Measurements from ENCODE around the gene CSMD2. TPM values are rescaled to one million over a fixed set of nuclear protein-coding genes. Genes with fewer than 3 reads are reported as not detected.

The CSMD2 gene
- total RNA-seq, 1 experiment from 2014 or later: 0.22 TPM

- POLR2A ChIA-PET: no interaction called here
- peaks cover 86% of the 10 kb centered on the region for H3K27me3 ChIP-seq (ENCODE audit: insufficient read depth, low read length)
- TF ChIP-seq EZH2 (IDR thresholded peaks at IDR 0.05): no peak
- TF ChIP-seq CEBPB (IDR thresholded peaks at IDR 0.05; ENCODE audit: low read depth): no peak
- TF ChIP-seq ZNF274 (IDR thresholded peaks at IDR 0.05; ENCODE audit: low read depth, low read length): no peak
- no peak for TF ChIP-seq EZH2phosphoT487 (IDR thresholded peaks at IDR 0.05; ENCODE audit: borderline replicate concordance)
- no peak for TF ChIP-seq MAX (IDR thresholded peaks at IDR 0.05)
- TF ChIP-seq JUND (IDR thresholded peaks at IDR 0.05): no peak
- TF ChIP-seq ATF3 (IDR thresholded peaks at IDR 0.05): no peak
- TF ChIP-seq SIN3A (IDR thresholded peaks at IDR 0.05; ENCODE audit: low read depth): no peak
- H3K9me3 ChIP-seq (ENCODE audit: control insufficient read depth in 1 of 2, insufficient read depth in 1 of 2, low read depth in 1 of 2, low read length in 2 of 2): no peaks in the 10 kb centered on the region
- RAD21 ChIA-PET (ENCODE audit: low non-redundant PET in 1 of 2, low total read pairs in 2 of 2, uncharacterized antibody in 2 of 2, unreplicated experiment in 2 of 2): no interaction called here
- no peaks in the 10 kb centered on the region for H4K20me1 ChIP-seq (ENCODE audit: insufficient read depth)
- intact Hi-C loops (cut with micrococcal nuclease): no loop called here
- no peaks in the 10 kb centered on the region for H3K4me1 ChIP-seq (ENCODE audit: control insufficient read depth in 1 of 2, insufficient read depth in 2 of 2, low read length in 2 of 2)
- no peak for ATAC-seq
- H3K4me2 ChIP-seq (ENCODE audit: low read length): no peak overlapping the region
- DNase-seq (ENCODE audit: low read depth, low spot score): no peak
- H2AFZ ChIP-seq (ENCODE audit: low read depth, low read length, poor library complexity, severe bottlenecking): no peak overlapping the region
- H3K79me2 ChIP-seq (ENCODE audit: insufficient read depth, low read length): no peaks in the 10 kb centered on the region
- H3K9me2 ChIP-seq (ENCODE audit: insufficient read depth): no peaks in the 10 kb centered on the region
- no peak overlapping the region for H3K4me3 ChIP-seq (replicated peaks in 1 of 2; ENCODE audit: low read depth in 1 of 2, low read length in 2 of 2)
- CTCF ChIA-PET: no interaction called here
- no peak overlapping the region for H3K9ac ChIP-seq (ENCODE audit: low read length)
- H3K36me3 ChIP-seq (ENCODE audit: control insufficient read depth in 1 of 2, insufficient read depth in 2 of 2, low read length in 2 of 2): no peaks in the 10 kb centered on the region
- no TSS peak for BruUV-seq (replicated peaks)
- no peak overlapping the region for H3K27ac ChIP-seq (ENCODE audit: low read depth, low read length)
Measured at GRCh38 chr1:33686551-33686950, 478.5 kb downstream of the CSMD2 start.

- intact Hi-C loops (cut with micrococcal nuclease): no loop called here
- H3K9me3 ChIP-seq (ENCODE audit: control insufficient read depth in 1 of 2, insufficient read depth in 1 of 2, low read depth in 1 of 2, low read length in 2 of 2): no peaks in the 10 kb centered on the region
- no peak overlapping the region for H3K9ac ChIP-seq (ENCODE audit: low read length)
- RAD21 ChIA-PET (ENCODE audit: low non-redundant PET in 1 of 2, low total read pairs in 2 of 2, uncharacterized antibody in 2 of 2, unreplicated experiment in 2 of 2): no interaction called here
- no peak overlapping the region for H2AFZ ChIP-seq (ENCODE audit: low read depth, low read length, poor library complexity, severe bottlenecking)
- H4K20me1 ChIP-seq (ENCODE audit: insufficient read depth): no peaks in the 10 kb centered on the region
- no TSS peak for BruUV-seq (replicated peaks)
- ATAC-seq (no peak), DNase-seq (ENCODE audit: low read depth, low spot score) (no peak)
- no peaks in the 10 kb centered on the region for H3K4me1 ChIP-seq (ENCODE audit: control insufficient read depth in 1 of 2, insufficient read depth in 2 of 2, low read length in 2 of 2)
- H3K27ac ChIP-seq (ENCODE audit: low read depth, low read length): no peak overlapping the region
- no peak overlapping the region for H3K4me2 ChIP-seq (ENCODE audit: low read length)
- CTCF ChIA-PET: no interaction called here
- no peak overlapping the region for H3K4me3 ChIP-seq (replicated peaks in 1 of 2; ENCODE audit: low read depth in 1 of 2, low read length in 2 of 2)
- TF ChIP-seq RAD21 (IDR thresholded peaks at IDR 0.05; ENCODE audit: low read depth): no peak
- no peak for TF ChIP-seq MAX (IDR thresholded peaks at IDR 0.05)
- no peak for TF ChIP-seq ELF1 (IDR thresholded peaks at IDR 0.05; ENCODE audit: borderline replicate concordance, low read depth)
- TF ChIP-seq REST (IDR thresholded peaks at IDR 0.05; ENCODE audit: low read depth): no peak
- no peak for TF ChIP-seq CEBPB (IDR thresholded peaks at IDR 0.05; ENCODE audit: low read depth)
- TF ChIP-seq SRF (IDR thresholded peaks at IDR 0.05; ENCODE audit: low read depth): no peak
- no peaks in the 10 kb centered on the region for H3K36me3 ChIP-seq (ENCODE audit: control insufficient read depth in 1 of 2, insufficient read depth in 2 of 2, low read length in 2 of 2)
- H3K79me2 ChIP-seq (ENCODE audit: insufficient read depth, low read length): no peaks in the 10 kb centered on the region
- no peaks in the 10 kb centered on the region for H3K9me2 ChIP-seq (ENCODE audit: insufficient read depth)
- POLR2A ChIA-PET: no interaction called here
- H3K27me3 ChIP-seq (ENCODE audit: insufficient read depth, low read length): peaks cover 73% of the 10 kb centered on the region
Measured at GRCh38 chr1:33685256-33685655, 479.8 kb downstream of the CSMD2 start.
